Endothelial cell (in vitro differentiated cells): ENCODE data around the gene GINS1. TPM values are rescaled to one million over a fixed set of nuclear protein-coding genes. Genes with fewer than 3 reads are reported as not detected.
"Not testable (repeated sequence)": the region's sequence is repeated elsewhere in the genome, so short reads cannot be mapped to it uniquely, and the experiment has no call there.

Source experiments
- DNase-seq: peaks from one replicate; pipeline ENCODE4 v3.0.0; 2021; ENCODE audit warnings: low spot score
- H3K27ac Mint-ChIP-seq: one replicate; pipeline ENCODE4 v1.8.0; 2021; ENCODE audit warnings: mixed read lengths, inconsistent platforms; ENCODE audit not compliant: unreplicated experiment
- H3K27me3 Mint-ChIP-seq: one replicate; pipeline ENCODE4 v1.8.0; 2021; ENCODE audit warnings: mild to moderate bottlenecking, moderate library complexity, mixed read lengths, inconsistent platforms; ENCODE audit not compliant: unreplicated experiment
- H3K36me3 Mint-ChIP-seq: one replicate; pipeline ENCODE4 v1.8.0; 2021; ENCODE audit warnings: mild to moderate bottlenecking, low read depth, mixed read lengths, inconsistent platforms; ENCODE audit not compliant: unreplicated experiment
- H3K4me1 Mint-ChIP-seq: one replicate; pipeline ENCODE4 v1.8.0; 2021; ENCODE audit warnings: mild to moderate bottlenecking, mixed read lengths, inconsistent platforms; ENCODE audit not compliant: unreplicated experiment
- H3K4me3 Mint-ChIP-seq: one replicate; pipeline ENCODE4 v1.8.0; 2021; ENCODE audit warnings: mild to moderate bottlenecking, mixed read lengths, inconsistent platforms; ENCODE audit not compliant: unreplicated experiment
- H3K9me3 Mint-ChIP-seq: one replicate; pipeline ENCODE4 v1.8.0; 2021; ENCODE audit warnings: mixed read lengths, inconsistent platforms; ENCODE audit not compliant: unreplicated experiment
- total RNA-seq: library from RNA; stranded (reverse); fragmentation: NEBNext Ultra II Directional; extraction: Animal tissue kit (Norgen Biotek cat#: 25700); gene quantifications from one replicate; pipeline ENCODE4 v1.2.1, GENCODE V29; 2021; ENCODE audit not compliant: unreplicated experiment
- TF ChIP-seq, protein P1 (sequence below): fragments of 200-600 bp; sonication (generic); IDR thresholded peaks from one replicate; pipeline ENCODE4 v1.5.0; 2021; ENCODE audit warnings: antibody characterized with exemption; ENCODE audit not compliant: unreplicated experiment

Gene GINS1
- total RNA-seq, 1 donor from 2014 or later = 12.3 TPM

DNA sequence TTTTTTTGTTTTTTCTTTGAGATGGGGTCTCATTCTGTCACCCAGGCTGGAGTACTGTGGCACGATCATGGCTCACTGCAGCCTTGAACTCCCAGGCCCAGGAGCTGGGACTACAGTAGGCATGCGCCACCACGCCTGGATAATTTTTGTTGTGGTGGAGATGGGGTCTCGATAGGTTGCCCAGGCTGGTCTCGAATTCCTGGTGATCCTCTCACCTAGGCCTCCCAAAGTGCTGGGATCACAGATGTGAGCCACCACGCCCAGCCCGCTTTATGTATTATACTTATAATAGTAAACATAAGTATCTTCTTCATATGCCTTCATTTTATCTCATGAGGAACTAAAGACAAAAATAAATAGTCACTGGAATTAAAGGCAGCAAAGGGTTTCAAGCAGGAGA, 63.5 kb downstream of the GINS1 start:
- peaks cover 11% of the 10 kb centered on the region for H3K27me3 Mint-ChIP-seq
- no peaks in the 10 kb centered on the region for H3K9me3 Mint-ChIP-seq
- TF ChIP-seq, protein P1, sequence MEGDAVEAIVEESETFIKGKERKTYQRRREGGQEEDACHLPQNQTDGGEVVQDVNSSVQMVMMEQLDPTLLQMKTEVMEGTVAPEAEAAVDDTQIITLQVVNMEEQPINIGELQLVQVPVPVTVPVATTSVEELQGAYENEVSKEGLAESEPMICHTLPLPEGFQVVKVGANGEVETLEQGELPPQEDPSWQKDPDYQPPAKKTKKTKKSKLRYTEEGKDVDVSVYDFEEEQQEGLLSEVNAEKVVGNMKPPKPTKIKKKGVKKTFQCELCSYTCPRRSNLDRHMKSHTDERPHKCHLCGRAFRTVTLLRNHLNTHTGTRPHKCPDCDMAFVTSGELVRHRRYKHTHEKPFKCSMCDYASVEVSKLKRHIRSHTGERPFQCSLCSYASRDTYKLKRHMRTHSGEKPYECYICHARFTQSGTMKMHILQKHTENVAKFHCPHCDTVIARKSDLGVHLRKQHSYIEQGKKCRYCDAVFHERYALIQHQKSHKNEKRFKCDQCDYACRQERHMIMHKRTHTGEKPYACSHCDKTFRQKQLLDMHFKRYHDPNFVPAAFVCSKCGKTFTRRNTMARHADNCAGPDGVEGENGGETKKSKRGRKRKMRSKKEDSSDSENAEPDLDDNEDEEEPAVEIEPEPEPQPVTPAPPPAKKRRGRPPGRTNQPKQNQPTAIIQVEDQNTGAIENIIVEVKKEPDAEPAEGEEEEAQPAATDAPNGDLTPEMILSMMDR = no peak
- H3K4me3 Mint-ChIP-seq = no peak overlapping the region
- DNase-seq = no peak
- H3K27ac Mint-ChIP-seq = no peak overlapping the region
- peaks cover 6% of the 10 kb centered on the region for H3K4me1 Mint-ChIP-seq
- peaks cover 36% of the 10 kb centered on the region for H3K36me3 Mint-ChIP-seq

- not testable (repeated sequence) for H3K4me1 Mint-ChIP-seq, DNase-seq, H3K9me3 Mint-ChIP-seq, H3K4me3 Mint-ChIP-seq, H3K27ac Mint-ChIP-seq
- Mint-ChIP-seq H3K36me3 (peaks cover 32% of the 10 kb centered on the region), H3K27me3 (peaks cover 16% of the 10 kb centered on the region)
Observed at GRCh38 chr20:25473297-25473696, 65.8 kb downstream of the GINS1 start.

GRCh38 chr20:25476106-25477013, 68.9 kb downstream of the GINS1 start:
- Mint-ChIP-seq H3K4me1 (no peaks in the 10 kb centered on the region), H3K36me3 (peaks cover 42% of the 10 kb centered on the region), H3K27me3 (peaks cover 16% of the 10 kb centered on the region), H3K9me3 (no peaks in the 10 kb centered on the region), H3K4me3 (no peak overlapping the region), H3K27ac (no peak overlapping the region)
- TF ChIP-seq, protein P1 = no peak
- DNase-seq = no peak

DNA sequence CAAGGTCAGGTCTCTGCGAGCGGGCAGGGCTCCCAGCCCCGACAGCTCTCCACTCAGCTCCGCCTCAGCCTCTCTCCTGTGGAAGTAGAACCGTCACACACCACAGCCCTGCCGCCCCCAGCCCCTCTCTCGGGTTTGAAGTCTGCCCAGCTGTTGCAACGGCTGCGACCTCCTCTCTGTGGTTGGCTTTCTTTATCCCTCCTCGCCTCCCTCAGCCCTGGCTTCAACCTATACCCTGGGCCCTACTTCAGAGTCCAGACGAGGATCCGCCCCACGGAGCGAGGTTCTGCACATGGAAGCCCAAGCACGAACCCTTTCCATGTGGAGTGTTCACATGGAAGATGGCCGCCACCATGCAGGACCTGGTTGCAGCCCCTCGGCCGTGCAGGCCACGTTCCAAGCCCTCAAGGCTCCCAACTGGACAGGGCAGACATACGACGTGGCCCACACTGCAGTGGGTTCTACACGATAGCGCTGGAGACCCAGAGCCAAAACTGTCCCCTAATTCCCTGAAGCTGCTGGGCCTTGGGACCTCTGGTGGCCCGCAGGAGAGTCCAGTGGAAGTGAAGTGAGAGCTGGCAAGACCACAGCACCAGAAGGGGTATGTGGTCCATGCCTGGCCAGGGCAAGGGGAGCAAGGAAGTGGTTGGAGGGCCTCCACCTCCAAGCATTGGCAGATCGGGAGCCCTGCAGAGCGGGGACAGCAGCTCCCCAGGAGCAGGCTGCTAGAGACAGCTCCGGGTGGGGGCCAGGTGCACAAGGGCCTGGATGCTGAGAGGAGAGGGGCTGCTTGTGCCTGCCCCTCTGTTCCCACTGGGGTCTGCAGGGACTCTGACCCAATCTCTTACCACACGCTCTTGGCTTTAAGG, 69.8 kb downstream of the GINS1 start:
- peaks cover 42% of the 10 kb centered on the region for H3K36me3 Mint-ChIP-seq

More for the DNA sequence above, 69.8 kb downstream of the GINS1 start:
- peaks cover 19% of the 10 kb centered on the region for H3K27me3 Mint-ChIP-seq
- H3K4me3 Mint-ChIP-seq = no peak overlapping the region
- H3K4me1 Mint-ChIP-seq = no peaks in the 10 kb centered on the region
- TF ChIP-seq, protein P1 = no peak
- no peak overlapping the region for H3K27ac Mint-ChIP-seq
- DNase-seq = no peak
- H3K9me3 Mint-ChIP-seq = no peaks in the 10 kb centered on the region
